Gastrocnemius medialis (tissue), 4 donors: ENCODE measurements around the gene MSRB3. TPM values are rescaled to one million over a fixed set of nuclear protein-coding genes. Genes with fewer than 3 reads are reported as not detected.
"Not testable (repeated sequence)": the region's sequence is repeated elsewhere in the genome, so short reads cannot be mapped to it uniquely, and the experiment has no call there.

Experiments
- ATAC-seq, 2 donors: fragments of 150-250 bp; one replicate each; pipeline ENCODE4 v1.9.1; 2016
- DNase-seq, 2 donors: peaks; one replicate each; pipeline ENCODE4 v3.0.0-alpha.2; 2019
- H3K27ac ChIP-seq, 4 donors: fragments of 200-600 bp; sonication (generic); 1 replicate in 1 of 4; 2 replicates in 3 of 4; pipeline ENCODE4 v1.5.1; 2016 to 2018; ENCODE audit warnings: mild to moderate bottlenecking in 2 of 4, moderate library complexity in 1 of 4
- H3K27me3 ChIP-seq, 3 donors: fragments of 200-600 bp; sonication (generic) in 2 of 3; 1 replicate in 1 of 3; 2 replicates in 2 of 3; pipeline versions ENCODE4 v1.5.1 to v1.6.0; 2016 to 2019; ENCODE audit warnings: mild to moderate bottlenecking in 1 of 3, moderate library complexity in 1 of 3
- H3K36me3 ChIP-seq, 2 donors: fragments of 200-600 bp; sonication (generic) in 1 of 2; one replicate each; pipeline ENCODE4 v1.5.1; 2017 to 2018
- H3K4me1 ChIP-seq, 2 donors: fragments of 200-600 bp; sonication (generic) in 1 of 2; one replicate each; pipeline ENCODE4 v1.5.1; 2016 to 2017; ENCODE audit warnings: mild to moderate bottlenecking in 2 of 2
- H3K4me3 ChIP-seq, 4 donors: fragments of 200-600 bp; sonication (generic) in 3 of 4; 1 replicate in 1 of 4; 2 replicates in 3 of 4; pipeline ENCODE4 v1.5.1; 2016 to 2019; ENCODE audit warnings: mild to moderate bottlenecking in 2 of 4
- H3K9me3 ChIP-seq, 3 donors: fragments of 200-600 bp; sonication (generic) in 2 of 3; 1 replicate in 1 of 3; 2 replicates in 2 of 3; pipeline ENCODE4 v1.5.1; 2016 to 2019
- CTCF ChIP-seq, 5 experiments: fragments of 450-650 bp in 3 of 5; fragments of 200-600 bp in 2 of 5; sonication (generic) in 2 of 5; IDR thresholded peaks in 4 of 5; conservative IDR thresholded peaks in 1 of 5; 1 replicate in 4 of 5; 2 replicates in 1 of 5; pipeline ENCODE4 v1.5.1; 2016 to 2019; ENCODE audit warnings: antibody characterized with exemption in 5 of 5, mild to moderate bottlenecking in 3 of 5, moderate library complexity in 3 of 5
- POLR2A ChIP-seq, 2 donors: fragments of 450-650 bp; IDR thresholded peaks; one replicate each; pipeline ENCODE4 v1.6.1; 2017; ENCODE audit warnings: antibody characterized with exemption in 2 of 2, mild to moderate bottlenecking in 2 of 2, moderate library complexity in 2 of 2
- in situ Hi-C, 4 donors: fragments of 200-750 bp; cut with MboI; loops; one replicate each; pipeline versions ENCODE4 v1.15.0 to v1.8.0; 2017; ENCODE audit warnings: low sequenced_read_pairs in 4 of 4
- intact Hi-C: fragments of 100-400 bp; cut with DNase I; formaldehyde crosslinking; loops from one replicate; pipeline ENCODE4 v1.15.1; 2023; ENCODE audit warnings: low total_unique reads
- total RNA-seq, 4 donors: library from RNA; depleted of rRNA; stranded (reverse); fragments of >200 nt; gene quantifications; one replicate each; pipeline versions ENCODE4 v1.1.0 to v1.2.3, GENCODE V29; 2016

MSRB3 gene
- total RNA-seq, 4 donors from 2014 or later, result 29.0 to 59.0 (median 47.3) TPM

DNA sequence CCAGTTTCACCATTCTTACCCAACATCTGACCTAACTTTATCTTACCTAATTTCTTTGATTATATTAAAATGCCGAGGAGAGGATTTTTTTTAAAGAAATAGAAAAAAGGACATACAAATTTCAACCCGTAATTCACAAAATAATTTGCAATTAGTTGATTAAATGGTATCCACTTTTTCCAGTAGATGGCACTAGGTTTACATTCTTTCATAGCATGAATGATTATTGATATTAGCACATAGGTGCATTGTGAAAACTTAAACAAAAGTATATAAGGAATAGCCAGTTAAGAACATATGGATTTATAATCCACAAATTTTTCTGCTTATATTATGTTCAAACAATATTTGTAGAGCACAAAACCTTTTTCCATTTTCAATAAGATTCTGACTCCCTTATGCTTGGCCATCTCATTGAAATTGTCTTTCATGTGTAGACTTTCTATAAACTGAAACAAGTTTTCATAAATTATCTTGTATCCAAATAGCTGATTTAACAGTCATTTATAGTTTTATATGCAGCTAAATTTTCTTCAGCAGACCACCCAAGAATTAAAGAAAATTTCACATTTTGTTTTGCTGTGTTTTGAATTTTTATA, 35.3 kb downstream of the MSRB3 start:
- H3K27ac ChIP-seq, result no peak overlapping the region
- H3K27me3 ChIP-seq, result no peaks in the 10 kb centered on the region
- TF ChIP-seq CTCF (IDR thresholded peaks at IDR 0.05 in 4 of 5, conservative IDR thresholded peaks at IDR 0.05 in 1 of 5), result no peak
- no peak for TF ChIP-seq POLR2A (IDR thresholded peaks at IDR 0.05)
- H3K4me1 ChIP-seq, result no peaks in the 10 kb centered on the region
- H3K9me3 ChIP-seq, result no peaks in the 10 kb centered on the region
- in situ Hi-C loops, result no loop called here
- intact Hi-C loops, result no loop called here
- no peak for DNase-seq
- H3K4me3 ChIP-seq, result no peak overlapping the region
- ATAC-seq, result no peak
- H3K36me3 ChIP-seq, result no peaks in the 10 kb centered on the region

DNA sequence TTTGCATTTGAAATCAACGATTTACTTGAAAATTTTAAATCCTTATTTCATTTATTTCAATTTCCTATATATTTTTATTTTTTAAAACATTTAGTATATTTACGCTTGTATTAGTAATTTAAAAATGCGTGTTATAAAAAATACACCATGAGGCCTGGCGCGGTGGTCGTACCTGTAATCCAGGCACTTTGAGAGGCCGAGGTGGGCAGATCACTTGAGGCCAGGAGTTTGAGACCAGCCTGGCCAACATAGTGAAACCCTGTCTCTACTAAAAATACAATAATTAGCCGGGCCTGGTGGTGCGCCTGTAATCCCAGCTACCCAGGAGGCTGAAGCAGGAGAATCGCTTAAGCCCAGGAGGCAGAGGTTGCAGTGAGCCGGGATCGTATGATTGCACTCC, 36.8 kb downstream of the MSRB3 start:
- ATAC-seq, in situ Hi-C loops, H3K36me3 ChIP-seq, H3K27ac ChIP-seq, H3K27me3 ChIP-seq, DNase-seq, intact Hi-C loops, H3K4me3 ChIP-seq, H3K9me3 ChIP-seq, H3K4me1 ChIP-seq: not testable (repeated sequence)

DNA sequence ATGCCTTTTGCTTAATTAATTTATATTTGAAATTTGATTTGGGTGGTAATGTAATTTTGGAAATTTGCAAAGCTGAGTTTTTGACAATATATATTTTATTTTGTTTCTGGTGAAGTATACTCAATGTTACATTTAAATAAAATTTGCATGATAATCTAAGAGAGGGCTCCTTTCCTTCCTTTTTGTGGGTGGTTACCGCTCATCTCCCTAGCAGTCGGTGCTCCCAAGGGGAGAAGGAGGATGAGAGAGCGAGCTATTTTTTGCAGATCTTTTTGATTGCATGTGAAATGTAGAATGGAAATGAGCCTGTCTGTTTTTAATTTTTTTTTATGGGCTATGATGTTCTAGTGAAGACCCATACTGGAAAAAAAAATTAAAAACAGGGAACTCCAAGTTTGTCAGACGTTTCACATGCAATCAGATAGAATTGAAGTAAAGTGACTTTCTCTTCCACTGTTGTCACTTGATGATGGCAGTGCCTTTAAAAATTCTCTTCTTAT, 39.8 kb downstream of the MSRB3 start:
- Histone ChIP-seq H3K36me3 (no peaks in the 10 kb centered on the region), H3K9me3 (no peaks in the 10 kb centered on the region), H3K27me3 (no peaks in the 10 kb centered on the region), H3K27ac (no peak overlapping the region), H3K4me3 (no peak overlapping the region), H3K4me1 (peaks cover 0 to 5% of the 10 kb centered on the region in 2 donors)
- TF ChIP-seq CTCF (IDR thresholded peaks at IDR 0.05 in 4 of 5, conservative IDR thresholded peaks at IDR 0.05 in 1 of 5) (no peak), POLR2A (IDR thresholded peaks at IDR 0.05) (no peak)
- in situ Hi-C loops (no loop called here), intact Hi-C loops (no loop called here)
- ATAC-seq (no peak), DNase-seq (no peak)

DNA sequence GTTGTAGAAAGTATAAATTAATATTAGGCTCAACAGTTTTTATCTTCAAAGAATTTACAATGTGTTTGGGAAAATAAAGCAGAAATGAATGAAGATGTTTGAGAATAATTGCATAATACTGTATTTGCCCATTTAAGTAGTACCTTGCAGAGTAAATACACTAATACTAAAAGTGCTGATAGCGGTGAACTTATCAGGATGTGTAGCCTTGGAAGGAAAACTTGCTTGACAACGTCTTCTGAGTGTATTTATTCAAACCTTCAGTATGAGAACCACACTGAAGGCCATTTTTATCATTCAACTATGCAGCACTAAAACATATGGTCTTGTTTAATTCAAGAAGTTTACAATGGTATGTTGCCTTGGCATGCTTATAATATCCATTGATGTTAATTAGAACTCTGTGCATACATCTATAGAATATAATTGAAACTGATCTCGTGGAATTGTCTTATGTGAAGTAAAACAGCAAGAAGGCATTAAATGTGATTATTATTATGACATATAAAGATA, 41.3 kb downstream of the MSRB3 start:
- in situ Hi-C loops, result no loop called here

DNA sequence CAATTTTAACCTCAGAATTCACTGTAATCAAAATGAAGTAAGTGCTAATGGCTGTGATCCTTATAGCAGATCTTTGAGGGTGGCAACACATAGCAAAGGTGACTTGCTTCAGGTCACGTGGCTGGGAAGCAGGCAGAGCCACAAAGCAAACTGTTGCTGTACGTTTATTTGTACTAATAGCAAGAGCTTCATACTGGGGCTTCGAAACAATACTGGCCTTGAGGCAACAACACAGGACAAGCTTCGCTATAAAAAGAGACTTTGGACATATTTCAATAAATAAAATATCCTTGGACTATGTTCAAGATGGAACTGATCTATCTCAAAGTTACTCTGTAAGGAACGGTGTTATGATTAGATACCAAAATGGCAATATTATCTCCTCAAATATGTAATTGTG, 44.6 kb downstream of the MSRB3 start:
- Histone ChIP-seq H3K9me3 (no peaks in the 10 kb centered on the region), H3K4me3 (no peak overlapping the region), H3K27me3 (no peaks in the 10 kb centered on the region), H3K27ac (no peak overlapping the region), H3K36me3 (no peaks in the 10 kb centered on the region), H3K4me1 (peaks cover 3 to 9% of the 10 kb centered on the region in 2 donors)
- no peak for TF ChIP-seq CTCF (IDR thresholded peaks at IDR 0.05 in 4 of 5, conservative IDR thresholded peaks at IDR 0.05 in 1 of 5)
- no peak for TF ChIP-seq POLR2A (IDR thresholded peaks at IDR 0.05)
- ATAC-seq (no peak), DNase-seq (no peak)
- intact Hi-C loops, result no loop called here
- in situ Hi-C loops, result no loop called here

More for the DNA sequence above, 41.3 kb downstream of the MSRB3 start:
- Histone ChIP-seq H3K4me1 (peaks cover 3 to 9% of the 10 kb centered on the region in 2 donors), H3K27ac (no peak overlapping the region), H3K36me3 (no peaks in the 10 kb centered on the region), H3K27me3 (no peaks in the 10 kb centered on the region), H3K4me3 (no peak overlapping the region), H3K9me3 (no peaks in the 10 kb centered on the region)
- TF ChIP-seq POLR2A (IDR thresholded peaks at IDR 0.05), result no peak
- no peak for TF ChIP-seq CTCF (IDR thresholded peaks at IDR 0.05 in 4 of 5, conservative IDR thresholded peaks at IDR 0.05 in 1 of 5)
- no peak for ATAC-seq
- DNase-seq, result no peak
- intact Hi-C loops, result no loop called here
